Prostate gland (tissue), 2 donors: ENCODE results near the gene SLC2A4.

Source experiments
- CTCF ChIP-seq, 4 experiments: fragments of 200-600 bp in 2 of 4; fragments of 450-650 bp in 2 of 4; sonication (generic) in 2 of 4; IDR thresholded peaks; 1 replicate in 3 of 4; 2 replicates in 1 of 4; pipeline ENCODE4 v1.5.1; 2016 to 2019; ENCODE audit warnings: antibody characterized with exemption in 4 of 4, mild to moderate bottlenecking in 2 of 4, moderate library complexity in 2 of 4
- POLR2A ChIP-seq: fragments of 450-650 bp; IDR thresholded peaks from one replicate; pipeline ENCODE4 v1.6.1; 2016; ENCODE audit warnings: antibody characterized with exemption, mild to moderate bottlenecking
- POLR2AphosphoS5 ChIP-seq: sonication (generic); formaldehyde crosslinking; IDR thresholded peaks from one replicate; pipeline ENCODE4 v1.6.1; 2017; ENCODE audit warnings: antibody characterized with exemption

- TF ChIP-seq CTCF (IDR thresholded peaks at IDR 0.05), result no peak
- no peak for TF ChIP-seq POLR2AphosphoS5
- TF ChIP-seq POLR2A, result no peak
Observed at GRCh38 chr17:7292194-7292593, 10.7 kb downstream of the SLC2A4 start.
